LNCaP clone FGC (cell line): ENCODE data around the gene CYB5R4.

Source experiments
- DNase-seq: peaks from one replicate; pipeline ENCODE4 v3.0.0-alpha.2; 2011; ENCODE audit warnings: low read depth
- H3K4me3 ChIP-seq: 2 replicates; pipeline ENCODE4 v1.5.1; 2011; ENCODE audit warnings: mild to moderate bottlenecking, low read depth, low read length, control low read depth
- CTCF ChIP-seq: IDR thresholded peaks from 2 replicates; pipeline ENCODE4 v1.5.1; 2012; ENCODE audit warnings: mild to moderate bottlenecking; ENCODE audit not compliant: control insufficient read depth, insufficient read depth; ENCODE audit errors: extremely low read depth

The CYB5R4 gene

DNA sequence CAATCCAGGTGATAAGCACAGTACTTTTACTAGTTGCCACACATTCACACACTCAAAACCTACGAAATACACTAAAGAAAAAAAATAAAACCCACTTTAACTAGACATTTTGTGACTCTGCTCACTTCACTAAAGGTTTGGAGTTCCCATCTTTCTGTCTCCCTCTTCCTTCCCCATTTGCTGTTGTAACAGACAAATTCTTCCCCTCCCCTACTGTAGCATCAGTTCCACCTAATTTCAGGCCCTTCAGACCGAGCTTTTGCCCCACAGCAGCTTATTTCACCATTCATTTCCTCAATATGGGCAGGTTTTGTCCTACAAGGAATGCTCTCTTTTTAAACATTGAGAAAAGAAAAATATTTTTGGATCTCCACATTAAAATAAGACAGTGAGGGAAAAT is 142.7 kb downstream of the CYB5R4 start:
- no peak for DNase-seq
- no peak overlapping the region for H3K4me3 ChIP-seq
- TF ChIP-seq CTCF, result no peak

GRCh38 chr6:84003131-84003530 is 143.6 kb downstream of the CYB5R4 start:
- no peak overlapping the region for H3K4me3 ChIP-seq
- no peak for DNase-seq
- TF ChIP-seq CTCF, result no peak

DNA sequence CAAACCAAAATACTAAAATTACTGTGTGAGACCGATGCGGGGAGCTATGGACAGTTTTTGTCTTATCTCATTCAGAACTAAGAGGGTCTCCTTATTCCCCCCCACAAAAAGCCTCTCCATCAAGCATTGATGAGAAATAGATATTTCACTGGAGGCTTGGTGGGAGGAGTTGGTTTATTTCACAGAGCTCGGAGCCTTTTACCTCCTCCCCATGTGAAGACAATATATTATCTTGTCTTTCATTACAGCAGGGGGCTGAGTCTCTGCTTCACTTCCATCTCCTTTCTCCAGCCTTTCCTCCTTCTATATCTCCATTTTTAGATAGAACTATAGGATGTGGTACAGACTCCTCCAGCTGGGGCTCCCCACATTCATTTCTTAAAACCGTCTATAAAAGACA is 144.2 kb downstream of the CYB5R4 start:
- DNase-seq, result no peak
- TF ChIP-seq CTCF, result no peak
- no peak overlapping the region for H3K4me3 ChIP-seq

- DNase-seq, result no peak
- TF ChIP-seq CTCF, result no peak
- H3K4me3 ChIP-seq, result no peak overlapping the region
These were observed 148.4 kb downstream of the CYB5R4 start for GRCh38 chr6:84007871-84008270.

- no peak for DNase-seq
- no peak for TF ChIP-seq CTCF
- no peak overlapping the region for H3K4me3 ChIP-seq
These were observed 153.9 kb downstream of the CYB5R4 start for GRCh38 chr6:84013354-84013753.

GRCh38 chr6:84013931-84014330 is 154.4 kb downstream of the CYB5R4 start:
- no peak for DNase-seq
- TF ChIP-seq CTCF, result no peak
- H3K4me3 ChIP-seq, result no peak overlapping the region

- no peak overlapping the region for H3K4me3 ChIP-seq
- DNase-seq, result no peak
- TF ChIP-seq CTCF, result no peak
These were observed 156.5 kb downstream of the CYB5R4 start for GRCh38 chr6:84016029-84016428.
